C4-2B (cell line): Measurements from ENCODE around the gene GPR108.

Source experiments
- H3K27ac ChIP-seq: fragments of 450-650 bp; 2 replicates; pipeline ENCODE4 v1.5.1; 2017
- CTCF ChIP-seq: fragments of 450-650 bp; conservative IDR thresholded peaks from 2 replicates; pipeline ENCODE4 v1.5.1; 2017; ENCODE audit warnings: mild to moderate bottlenecking
- ZFX ChIP-seq: fragments of 450-650 bp; IDR thresholded peaks from 2 replicates; pipeline ENCODE4 v1.6.1; 2017

Gene GPR108

GRCh38 chr19:6720369-6721137, 16.8 kb downstream of the GPR108 start, which contains the start of gene C3:
Gene C3 (minus strand): TSS chr19:6720650. CDS start chr19:6720589, 61 bp downstream.
- H3K27ac ChIP-seq: no peak within 1 kb of the TSS
- no peak for TF ChIP-seq ZFX
- no peak for TF ChIP-seq CTCF

- no peak overlapping the region for H3K27ac ChIP-seq
These were observed 17.4 kb downstream of the GPR108 start for GRCh38 chr19:6719992-6720368.

GRCh38 chr19:6719540-6719861, 17.9 kb downstream of the GPR108 start:
- H3K27ac ChIP-seq: no peak overlapping the region
- TF ChIP-seq CTCF (no peak), ZFX (no peak)

More at GRCh38 chr19:6719992-6720368, 17.4 kb downstream of the GPR108 start:
- TF ChIP-seq CTCF (no peak), ZFX (no peak)

- H3K27ac ChIP-seq: no peak overlapping the region
- TF ChIP-seq CTCF (no peak), ZFX (no peak)
These were observed 18.4 kb downstream of the GPR108 start for GRCh38 chr19:6718741-6719539.

GRCh38 chr19:6718111-6718740, 19.2 kb downstream of the GPR108 start:
- no peak for TF ChIP-seq CTCF
- TF ChIP-seq ZFX: no peak
- H3K27ac ChIP-seq: no peak overlapping the region

- TF ChIP-seq CTCF (no peak), ZFX (no peak)
- H3K27ac ChIP-seq: no peak overlapping the region
These were observed 19.9 kb downstream of the GPR108 start for GRCh38 chr19:6717441-6717971.
